Ishikawa (cell line): ENCODE results near the gene CD302.

Source experiments
- CEBPB ChIP-seq: IDR thresholded peaks from 2 replicates; pipeline ENCODE4 v1.6.1; 2012
- CREB1 ChIP-seq: IDR thresholded peaks from 2 replicates; pipeline ENCODE4 v1.6.1; 2012; ENCODE audit warnings: low read depth
- EP300 ChIP-seq: IDR thresholded peaks from 2 replicates; pipeline ENCODE4 v1.6.1; 2012; ENCODE audit warnings: borderline replicate concordance
- RAD21 ChIP-seq: IDR thresholded peaks from 2 replicates; pipeline ENCODE4 v1.6.1; 2012; ENCODE audit warnings: low read depth
- TAF1 ChIP-seq: IDR thresholded peaks from 2 replicates; pipeline ENCODE4 v1.6.1; 2012; ENCODE audit warnings: low read depth, mild to moderate bottlenecking
- TCF12 ChIP-seq: IDR thresholded peaks from 2 replicates; pipeline ENCODE4 v1.6.1; 2012; ENCODE audit warnings: low read depth
- YY1 ChIP-seq: IDR thresholded peaks from 2 replicates; pipeline ENCODE4 v1.6.1; 2012; ENCODE audit warnings: low read depth

GRCh38 chr2:159720676-159721075, 77.3 kb downstream of the CD302 start:
- TF ChIP-seq YY1: no peak
- TF ChIP-seq RAD21: no peak
- no peak for TF ChIP-seq CEBPB
- TF ChIP-seq TCF12: no peak
- TF ChIP-seq TAF1: no peak
- no peak for TF ChIP-seq CREB1
- TF ChIP-seq EP300: no peak
